Endothelial cell of umbilical vein (primary cell): ENCODE data around the gene GSG1L. TPM values are rescaled to one million over a fixed set of nuclear protein-coding genes. Genes with fewer than 3 reads are reported as not detected.

Source experiments
- BruUV-seq: library from RNA; stranded (reverse); fragments of 400-500 nt; replicated peaks from 2 replicates; lab custom pipeline; 2021; lab: Mats Ljungman, UMichigan
- CTCF ChIA-PET: fragments of 300-600, 350-600 bp; sonication (Branson Sonifier 250); formaldehyde crosslinking; loops from one replicate; lab custom pipeline; 2021; ENCODE audit warnings: antibody characterized with exemption, inconsistent platforms; lab: Charles Lee
- POLR2A ChIA-PET: fragments of 300-600, 350-600 bp; sonication (Branson Sonifier 250); formaldehyde crosslinking; loops from one replicate; lab custom pipeline; 2021; ENCODE audit warnings: antibody characterized with exemption, inconsistent platforms; lab: Charles Lee
- DNase-seq: peaks from one replicate; pipeline ENCODE4 v3.0.0-alpha.2; 2011; ENCODE audit warnings: low read depth, low spot score
- FAIRE-seq: peaks from 2 replicates; lab custom pipeline; 2011; peaks lifted over from hg19 to GRCh38; lab: Jason Lieb, UNC
- H2AFZ ChIP-seq: 2 replicates; pipeline ENCODE4 v1.6.0; 2012; ENCODE audit warnings: low read depth, low read length, control low read depth, inconsistent platforms
- H3K27ac ChIP-seq: 2 replicates; pipeline ENCODE4 v1.5.1; 2011; ENCODE audit warnings: low read depth, mild to moderate bottlenecking, control low read depth, low read length, moderate library complexity; ENCODE audit not compliant: insufficient read depth
- H3K27me3 ChIP-seq, 2 experiments: 2 replicates each; pipeline versions ENCODE4 v1.6.0 to v1.6.1; 2011; ENCODE audit warnings: low read length in 2 of 2, mixed read lengths in 1 of 2; ENCODE audit not compliant: control insufficient read depth in 2 of 2, insufficient read depth in 2 of 2
- H3K36me3 ChIP-seq, 2 experiments: 2 replicates in 1 of 2; 3 replicates in 1 of 2; pipeline ENCODE4 v1.5.1; 2011; ENCODE audit warnings: low read length in 2 of 2, mild to moderate bottlenecking in 1 of 2, moderate library complexity in 1 of 2; ENCODE audit not compliant: control insufficient read depth in 2 of 2, insufficient read depth in 2 of 2; ENCODE audit errors: extremely low read depth in 1 of 2
- H3K4me1 ChIP-seq: 3 replicates; pipeline ENCODE4 v1.5.1; 2011; ENCODE audit warnings: mild to moderate bottlenecking, low read length; ENCODE audit not compliant: control insufficient read depth, insufficient read depth; ENCODE audit errors: extremely low read depth
- H3K4me2 ChIP-seq: 2 replicates; pipeline ENCODE4 v1.6.1; 2011; ENCODE audit warnings: low read length, control low read depth, mixed read lengths; ENCODE audit not compliant: insufficient read depth
- H3K4me3 ChIP-seq, 3 experiments: fragments of 200-600 bp in 1 of 3; sonication (generic), shearing (Covaris generic) in 1 of 3; replicated peaks in 1 of 3; 2 replicates each; pipeline ENCODE4 v1.5.1; 2011 to 2016; ENCODE audit warnings: control low read depth in 3 of 3, low read length in 3 of 3, mild to moderate bottlenecking in 2 of 3, inconsistent platforms in 1 of 3, low read depth in 1 of 3, moderate library complexity in 1 of 3; ENCODE audit not compliant: insufficient read depth in 1 of 3
- H3K79me2 ChIP-seq: 2 replicates; pipeline ENCODE4 v1.6.0; 2012; ENCODE audit warnings: low read length, inconsistent platforms; ENCODE audit not compliant: control insufficient read depth, insufficient read depth
- H3K9ac ChIP-seq: replicated peaks from 2 replicates; pipeline ENCODE3; 2011; ENCODE audit warnings: low read length, control low read depth; ENCODE audit not compliant: insufficient read depth; ENCODE audit errors: extremely low read depth
- H3K9me1 ChIP-seq: replicated peaks from 3 replicates; pipeline ENCODE4 v1.6.0; 2011; ENCODE audit warnings: mild to moderate bottlenecking, low read length; ENCODE audit not compliant: control insufficient read depth, insufficient read depth; ENCODE audit errors: extremely low read depth
- H3K9me3 ChIP-seq: replicated peaks from 2 replicates; pipeline ENCODE4 v1.5.1; 2012; ENCODE audit warnings: low read length, inconsistent platforms; ENCODE audit not compliant: control insufficient read depth, insufficient read depth
- H4K20me1 ChIP-seq: replicated peaks from 2 replicates; pipeline ENCODE3; 2011; ENCODE audit warnings: mild to moderate bottlenecking, low read length; ENCODE audit not compliant: control insufficient read depth, insufficient read depth; ENCODE audit errors: extremely low read depth
- CTCF ChIP-seq, 2 donors: IDR thresholded peaks; 1 replicate in 1 of 2; 2 replicates in 1 of 2; pipeline ENCODE4 v1.5.1; 2011; ENCODE audit warnings: low read length in 2 of 2, mild to moderate bottlenecking in 2 of 2, moderate library complexity in 2 of 2, control low read depth in 1 of 2, inconsistent platforms in 1 of 2, low read depth in 1 of 2; ENCODE audit not compliant: insufficient read depth in 1 of 2; ENCODE audit errors: extremely low read depth in 1 of 2
- EZH2 ChIP-seq: IDR thresholded peaks from 2 replicates; pipeline ENCODE4 v1.6.1; 2012; ENCODE audit warnings: borderline replicate concordance, low read depth, mild to moderate bottlenecking, moderate library complexity, low read length, inconsistent platforms; ENCODE audit not compliant: severe bottlenecking
- FOS ChIP-seq: IDR thresholded peaks from 2 replicates; pipeline ENCODE4 v1.6.1; 2011; ENCODE audit warnings: mild to moderate bottlenecking, low read length, moderate library complexity, borderline replicate concordance; ENCODE audit not compliant: insufficient read depth
- GATA2 ChIP-seq: IDR thresholded peaks from 2 replicates; pipeline ENCODE4 v1.7.0; 2011; ENCODE audit warnings: low read depth, mild to moderate bottlenecking, moderate library complexity, mixed read lengths, low read length; ENCODE audit not compliant: insufficient read length, insufficient read depth
- JUN ChIP-seq: IDR thresholded peaks from 2 replicates; pipeline ENCODE4 v1.6.1; 2011; ENCODE audit warnings: borderline replicate concordance, low read depth; ENCODE audit not compliant: insufficient read length, insufficient read depth
- MYC ChIP-seq: IDR thresholded peaks from one replicate; pipeline ENCODE4 v1.6.1; 2011; ENCODE audit warnings: mild to moderate bottlenecking, low read depth, low read length
- POLR2A ChIP-seq: IDR thresholded peaks from 2 replicates; pipeline ENCODE4 v1.6.1; 2012; ENCODE audit warnings: low read depth, mild to moderate bottlenecking, control low read depth, low read length
- POLR2AphosphoS5 ChIP-seq: IDR thresholded peaks from 2 replicates; pipeline ENCODE4 v1.6.1; 2012; ENCODE audit warnings: low read depth, mild to moderate bottlenecking, control low read depth, low read length, moderate library complexity; ENCODE audit not compliant: insufficient read depth
- dilution Hi-C: fragments of 300-500 bp; cut with MboI; formaldehyde crosslinking; loops from one replicate; pipeline ENCODE4 v1.15.0; 2019; ENCODE audit warnings: low sequenced_read_pairs; ENCODE audit not compliant: extremely low pct_ligation_motif_present
- intact Hi-C: fragments of 100-400 bp; cut with micrococcal nuclease; formaldehyde crosslinking; loops from one replicate; pipeline ENCODE4 v1.10.0; 2022
- polyA plus RNA-seq, 4 experiments: library from polyadenylated mRNA; depleted of rRNA in 3 of 4; stranded (reverse) in 3 of 4; unstranded in 1 of 4; fragments of >200 nt; gene quantifications; 2 replicates each; pipeline versions ENCODE4 v1.2.1 to v1.2.3, GENCODE V29; 2011 to 2012; ENCODE audit warnings: missing spikeins in 1 of 4
- total RNA-seq: library from RNA; stranded (reverse); gene quantifications from 2 replicates; pipeline ENCODE4 v1.2.3, GENCODE V29; 2021
- TF ChIP-seq, protein P1 (sequence below): IDR thresholded peaks from 2 replicates; pipeline ENCODE4 v1.6.1; 2011; ENCODE audit not compliant: insufficient read depth, insufficient read length

The GSG1L gene
- total and polyA plus RNA-seq, 2 donors (not counting 3 experiments of a cell fraction or from before 2014, with no cell fraction given), result 0.06 TPM; not detected in 1

DNA sequence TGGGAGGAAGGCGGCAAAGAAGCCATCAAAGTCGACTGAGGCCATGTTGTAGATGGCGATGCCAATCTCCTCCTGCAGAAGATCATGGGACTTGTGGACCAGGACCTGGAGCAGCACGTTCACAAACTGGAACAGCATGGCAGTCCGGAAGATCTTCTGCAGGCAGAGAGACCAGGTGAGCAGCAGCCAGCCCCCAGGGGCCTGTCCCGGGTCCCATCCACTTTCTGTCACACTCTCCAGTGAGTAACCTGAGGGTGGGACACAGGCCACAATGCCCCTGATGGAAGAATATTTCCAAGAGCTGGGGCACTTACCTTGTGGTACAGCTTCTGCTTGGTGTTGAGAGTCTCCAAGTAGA is 38.0 kb upstream of the GSG1L start:
- no peak overlapping the region for H2AFZ ChIP-seq
- no peak overlapping the region for H3K4me2 ChIP-seq
- ChIA-PET POLR2A (no interaction called here), CTCF (interaction anchor here (1.4 kb wide), 1 partner anchor 117 kb away, joined by 5 read pairs; no protein-coding TSS in a partner anchor)
- no peaks in the 10 kb centered on the region for H3K9me3 ChIP-seq
- dilution Hi-C loops (no loop called here), intact Hi-C loops (no loop called here)
- H3K4me3 ChIP-seq, result no peak overlapping the region
- BruUV-seq, result no TSS peak
- FAIRE-seq (no peak), DNase-seq (no peak)
- H3K79me2 ChIP-seq, result no peaks in the 10 kb centered on the region
- no peaks in the 10 kb centered on the region for H3K4me1 ChIP-seq
- no peaks in the 10 kb centered on the region for H4K20me1 ChIP-seq
- H3K27me3 ChIP-seq, result no peaks in the 10 kb centered on the region
- TF ChIP-seq EZH2 (no peak), GATA2 (no peak), JUN (no peak), POLR2A (no peak), FOS (no peak), POLR2AphosphoS5 (no peak), CTCF (IDR thresholded peaks at IDR 0.05; ENCODE audit: extremely low read depth in 1 of 2, insufficient read depth in 1 of 2, low read depth in 1 of 2, low read length in 2 of 2) (no peak), MYC (no peak)
- TF ChIP-seq, protein P1, sequence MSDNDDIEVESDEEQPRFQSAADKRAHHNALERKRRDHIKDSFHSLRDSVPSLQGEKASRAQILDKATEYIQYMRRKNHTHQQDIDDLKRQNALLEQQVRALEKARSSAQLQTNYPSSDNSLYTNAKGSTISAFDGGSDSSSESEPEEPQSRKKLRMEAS, result no peak
- H3K36me3 ChIP-seq, result peaks cover 18 to 73% of the 10 kb centered on the region in 2 experiments
- no peak overlapping the region for H3K9ac ChIP-seq
- no peak overlapping the region for H3K27ac ChIP-seq
- no peaks in the 10 kb centered on the region for H3K9me1 ChIP-seq
